Endothelial cell of umbilical vein (primary cell): Measurements from ENCODE around the gene UGT1A3. TPM values are rescaled to one million over a fixed set of nuclear protein-coding genes. Genes with fewer than 3 reads are reported as not detected.

ENCODE experiments used
- BruUV-seq: library from RNA; stranded (reverse); fragments of 400-500 nt; replicated peaks from 2 replicates; lab custom pipeline; 2021; lab: Mats Ljungman, UMichigan
- CTCF ChIA-PET: fragments of 300-600, 350-600 bp; sonication (Branson Sonifier 250); formaldehyde crosslinking; loops from one replicate; lab custom pipeline; 2021; ENCODE audit warnings: antibody characterized with exemption, inconsistent platforms; lab: Charles Lee
- POLR2A ChIA-PET: fragments of 300-600, 350-600 bp; sonication (Branson Sonifier 250); formaldehyde crosslinking; loops from one replicate; lab custom pipeline; 2021; ENCODE audit warnings: antibody characterized with exemption, inconsistent platforms; lab: Charles Lee
- DNase-seq: peaks from one replicate; pipeline ENCODE4 v3.0.0-alpha.2; 2011; ENCODE audit warnings: low read depth, low spot score
- FAIRE-seq: peaks from 2 replicates; lab custom pipeline; 2011; peaks lifted over from hg19 to GRCh38; lab: Jason Lieb, UNC
- H2AFZ ChIP-seq: 2 replicates; pipeline ENCODE4 v1.6.0; 2012; ENCODE audit warnings: low read depth, low read length, control low read depth, inconsistent platforms
- H3K27ac ChIP-seq: 2 replicates; pipeline ENCODE4 v1.5.1; 2011; ENCODE audit warnings: low read depth, mild to moderate bottlenecking, control low read depth, low read length, moderate library complexity; ENCODE audit not compliant: insufficient read depth
- H3K27me3 ChIP-seq, 2 experiments: 2 replicates each; pipeline versions ENCODE4 v1.6.0 to v1.6.1; 2011; ENCODE audit warnings: low read length in 2 of 2, mixed read lengths in 1 of 2; ENCODE audit not compliant: control insufficient read depth in 2 of 2, insufficient read depth in 2 of 2
- H3K36me3 ChIP-seq, 2 experiments: 2 replicates in 1 of 2; 3 replicates in 1 of 2; pipeline ENCODE4 v1.5.1; 2011; ENCODE audit warnings: low read length in 2 of 2, mild to moderate bottlenecking in 1 of 2, moderate library complexity in 1 of 2; ENCODE audit not compliant: control insufficient read depth in 2 of 2, insufficient read depth in 2 of 2; ENCODE audit errors: extremely low read depth in 1 of 2
- H3K4me1 ChIP-seq: 3 replicates; pipeline ENCODE4 v1.5.1; 2011; ENCODE audit warnings: mild to moderate bottlenecking, low read length; ENCODE audit not compliant: control insufficient read depth, insufficient read depth; ENCODE audit errors: extremely low read depth
- H3K4me2 ChIP-seq: 2 replicates; pipeline ENCODE4 v1.6.1; 2011; ENCODE audit warnings: low read length, control low read depth, mixed read lengths; ENCODE audit not compliant: insufficient read depth
- H3K4me3 ChIP-seq, 3 experiments: fragments of 200-600 bp in 1 of 3; sonication (generic), shearing (Covaris generic) in 1 of 3; replicated peaks in 1 of 3; 2 replicates each; pipeline ENCODE4 v1.5.1; 2011 to 2016; ENCODE audit warnings: control low read depth in 3 of 3, low read length in 3 of 3, mild to moderate bottlenecking in 2 of 3, inconsistent platforms in 1 of 3, low read depth in 1 of 3, moderate library complexity in 1 of 3; ENCODE audit not compliant: insufficient read depth in 1 of 3
- H3K79me2 ChIP-seq: 2 replicates; pipeline ENCODE4 v1.6.0; 2012; ENCODE audit warnings: low read length, inconsistent platforms; ENCODE audit not compliant: control insufficient read depth, insufficient read depth
- H3K9ac ChIP-seq: replicated peaks from 2 replicates; pipeline ENCODE3; 2011; ENCODE audit warnings: low read length, control low read depth; ENCODE audit not compliant: insufficient read depth; ENCODE audit errors: extremely low read depth
- H3K9me1 ChIP-seq: replicated peaks from 3 replicates; pipeline ENCODE4 v1.6.0; 2011; ENCODE audit warnings: mild to moderate bottlenecking, low read length; ENCODE audit not compliant: control insufficient read depth, insufficient read depth; ENCODE audit errors: extremely low read depth
- H3K9me3 ChIP-seq: replicated peaks from 2 replicates; pipeline ENCODE4 v1.5.1; 2012; ENCODE audit warnings: low read length, inconsistent platforms; ENCODE audit not compliant: control insufficient read depth, insufficient read depth
- H4K20me1 ChIP-seq: replicated peaks from 2 replicates; pipeline ENCODE3; 2011; ENCODE audit warnings: mild to moderate bottlenecking, low read length; ENCODE audit not compliant: control insufficient read depth, insufficient read depth; ENCODE audit errors: extremely low read depth
- CTCF ChIP-seq, 2 donors: IDR thresholded peaks; 1 replicate in 1 of 2; 2 replicates in 1 of 2; pipeline ENCODE4 v1.5.1; 2011; ENCODE audit warnings: low read length in 2 of 2, mild to moderate bottlenecking in 2 of 2, moderate library complexity in 2 of 2, control low read depth in 1 of 2, inconsistent platforms in 1 of 2, low read depth in 1 of 2; ENCODE audit not compliant: insufficient read depth in 1 of 2; ENCODE audit errors: extremely low read depth in 1 of 2
- EZH2 ChIP-seq: IDR thresholded peaks from 2 replicates; pipeline ENCODE4 v1.6.1; 2012; ENCODE audit warnings: borderline replicate concordance, low read depth, mild to moderate bottlenecking, moderate library complexity, low read length, inconsistent platforms; ENCODE audit not compliant: severe bottlenecking
- FOS ChIP-seq: IDR thresholded peaks from 2 replicates; pipeline ENCODE4 v1.6.1; 2011; ENCODE audit warnings: mild to moderate bottlenecking, low read length, moderate library complexity, borderline replicate concordance; ENCODE audit not compliant: insufficient read depth
- GATA2 ChIP-seq: IDR thresholded peaks from 2 replicates; pipeline ENCODE4 v1.7.0; 2011; ENCODE audit warnings: low read depth, mild to moderate bottlenecking, moderate library complexity, mixed read lengths, low read length; ENCODE audit not compliant: insufficient read length, insufficient read depth
- JUN ChIP-seq: IDR thresholded peaks from 2 replicates; pipeline ENCODE4 v1.6.1; 2011; ENCODE audit warnings: borderline replicate concordance, low read depth; ENCODE audit not compliant: insufficient read length, insufficient read depth
- MAX ChIP-seq: IDR thresholded peaks from 2 replicates; pipeline ENCODE4 v1.6.1; 2011; ENCODE audit not compliant: insufficient read depth, insufficient read length
- MYC ChIP-seq: IDR thresholded peaks from one replicate; pipeline ENCODE4 v1.6.1; 2011; ENCODE audit warnings: mild to moderate bottlenecking, low read depth, low read length
- POLR2A ChIP-seq: IDR thresholded peaks from 2 replicates; pipeline ENCODE4 v1.6.1; 2012; ENCODE audit warnings: low read depth, mild to moderate bottlenecking, control low read depth, low read length
- POLR2AphosphoS5 ChIP-seq: IDR thresholded peaks from 2 replicates; pipeline ENCODE4 v1.6.1; 2012; ENCODE audit warnings: low read depth, mild to moderate bottlenecking, control low read depth, low read length, moderate library complexity; ENCODE audit not compliant: insufficient read depth
- dilution Hi-C: fragments of 300-500 bp; cut with MboI; formaldehyde crosslinking; loops from one replicate; pipeline ENCODE4 v1.15.0; 2019; ENCODE audit warnings: low sequenced_read_pairs; ENCODE audit not compliant: extremely low pct_ligation_motif_present
- intact Hi-C: fragments of 100-400 bp; cut with micrococcal nuclease; formaldehyde crosslinking; loops from one replicate; pipeline ENCODE4 v1.10.0; 2022
- polyA plus RNA-seq, 4 experiments: library from polyadenylated mRNA; depleted of rRNA in 3 of 4; stranded (reverse) in 3 of 4; unstranded in 1 of 4; fragments of >200 nt; gene quantifications; 2 replicates each; pipeline versions ENCODE4 v1.2.1 to v1.2.3, GENCODE V29; 2011 to 2012; ENCODE audit warnings: missing spikeins in 1 of 4
- total RNA-seq: library from RNA; stranded (reverse); gene quantifications from 2 replicates; pipeline ENCODE4 v1.2.3, GENCODE V29; 2021

The UGT1A3 gene
- total and polyA plus RNA-seq, 2 donors (not counting 3 experiments of a cell fraction or from before 2014, with no cell fraction given): not detected

- POLR2A ChIA-PET: no interaction called here
- H3K9ac ChIP-seq: no peak overlapping the region
- no peak for TF ChIP-seq JUN
- TF ChIP-seq CTCF (IDR thresholded peaks at IDR 0.05; ENCODE audit: extremely low read depth in 1 of 2, insufficient read depth in 1 of 2, low read depth in 1 of 2, low read length in 2 of 2): peak; percentile 89 to 90
- H3K27ac ChIP-seq: no peak overlapping the region
- H3K36me3 ChIP-seq: no peaks in the 10 kb centered on the region
- no peaks in the 10 kb centered on the region for H3K9me3 ChIP-seq
- no peaks in the 10 kb centered on the region for H3K9me1 ChIP-seq
- intact Hi-C loops: loop anchor here (1.0 kb wide), 4 partner anchors 145 to 307 kb away; partner anchors contain the start of gene USP40
- H3K79me2 ChIP-seq: no peaks in the 10 kb centered on the region
- no peak overlapping the region for H3K4me2 ChIP-seq
- no peak overlapping the region for H3K4me3 ChIP-seq
- H2AFZ ChIP-seq: no peak overlapping the region
- peak; percentile 66 for DNase-seq
- CTCF ChIA-PET: interaction anchor here (0.7 to 4.4 kb wide), 24 partner anchors 9 to 1405 kb away, joined by 3 to 74 read pairs (median 4); partner anchors contain the start of genes UGT1A3 and USP40
- dilution Hi-C loops: no loop called here
- peak; percentile 92 for FAIRE-seq
- no TSS peak for BruUV-seq
- peaks cover 2% of the 10 kb centered on the region for H3K4me1 ChIP-seq
- peaks cover 0 to 2% of the 10 kb centered on the region in 2 experiments for H3K27me3 ChIP-seq
- no peaks in the 10 kb centered on the region for H4K20me1 ChIP-seq
Measured at GRCh38 chr2:233711312-233712008, 17.4 kb upstream of the UGT1A3 start.

GRCh38 chr2:233712611-233713261 is 16.1 kb upstream of the UGT1A3 start, which contains the start of gene UGT1A5:
Gene UGT1A5, plus strand, starts transcription at chr2:233712907. Its CDS starts 85 bp downstream, at chr2:233712992.
- DNase-seq (no peak), FAIRE-seq (no peak)
- no TSS peak for BruUV-seq
- ChIA-PET POLR2A (no interaction called here), CTCF (interaction anchor here (0.9 to 4.4 kb wide), 9 partner anchors 9 to 1404 kb away, joined by 3 to 74 read pairs (median 10); partner anchors contain the start of gene USP40)
- Histone ChIP-seq H3K4me2 (no peak within 1 kb of the TSS), H3K27ac (no peak within 1 kb of the TSS), H4K20me1 (no peaks in the 10 kb centered on the region), H3K36me3 (no peaks in the 10 kb centered on the region), H2AFZ (no peak within 1 kb of the TSS), H3K4me1 (peaks cover 2% of the 10 kb centered on the region), H3K27me3 (peaks cover 0 to 5% of the 10 kb centered on the region in 2 experiments), H3K9me1 (no peaks in the 10 kb centered on the region), H3K9ac (no peak within 1 kb of the TSS), H3K4me3 (no peak within 1 kb of the TSS), H3K79me2 (no peaks in the 10 kb centered on the region), H3K9me3 (no peaks in the 10 kb centered on the region)
- dilution Hi-C loops (no loop called here), intact Hi-C loops (no loop called here)
- TF ChIP-seq POLR2AphosphoS5 (no peak), MYC (no peak), JUN (no peak), EZH2 (no peak), CTCF (IDR thresholded peaks at IDR 0.05; ENCODE audit: extremely low read depth in 1 of 2, insufficient read depth in 1 of 2, low read depth in 1 of 2, low read length in 2 of 2) (no peak), FOS (no peak), MAX (no peak), GATA2 (no peak), POLR2A (no peak)
